Spleen (tissue), 11 donors: ENCODE data around the gene NEFH. TPM values are rescaled to one million over a fixed set of nuclear protein-coding genes. Genes with fewer than 3 reads are reported as not detected.

Source experiments
- DNase-seq: peaks from one replicate; pipeline ENCODE4 v3.0.0-alpha.2; 2020
- H3K27ac ChIP-seq, 8 donors: fragments of 200-600 bp; sonication (generic) in 7 of 8; 1 replicate in 4 of 8; 2 replicates in 4 of 8; pipeline versions ENCODE4 v1.5.0 to v1.8.0; 2016 to 2021; ENCODE audit warnings: inconsistent platforms in 4 of 8, mild to moderate bottlenecking in 4 of 8, moderate library complexity in 1 of 8
- H3K27me3 ChIP-seq, 7 donors: fragments of 200-600 bp; sonication (generic) in 6 of 7; replicated peaks in 1 of 7; 1 replicate in 4 of 7; 2 replicates in 3 of 7; pipeline versions ENCODE4 v1.5.0 to v1.8.0; 2016 to 2021; ENCODE audit warnings: inconsistent platforms in 3 of 7, mild to moderate bottlenecking in 1 of 7
- H3K36me3 ChIP-seq, 6 donors: fragments of 200-600 bp; sonication (generic) in 5 of 6; 1 replicate in 4 of 6; 2 replicates in 2 of 6; pipeline versions ENCODE4 v1.5.0 to v1.8.0; 2016 to 2021; ENCODE audit warnings: inconsistent platforms in 2 of 6
- H3K4me1 ChIP-seq, 6 donors: fragments of 200-600 bp; sonication (generic) in 5 of 6; 1 replicate in 3 of 6; 2 replicates in 3 of 6; pipeline versions ENCODE4 v1.5.0 to v1.8.0; 2016 to 2021; ENCODE audit warnings: inconsistent platforms in 3 of 6
- H3K4me3 ChIP-seq, 8 donors: fragments of 200-600 bp; sonication (generic) in 7 of 8; 1 replicate in 4 of 8; 2 replicates in 4 of 8; pipeline versions ENCODE4 v1.5.0 to v1.8.0; 2016 to 2021; ENCODE audit warnings: inconsistent platforms in 4 of 8, mild to moderate bottlenecking in 4 of 8, moderate library complexity in 2 of 8
- H3K9me3 ChIP-seq, 8 donors: fragments of 200-600 bp; sonication (generic) in 7 of 8; 1 replicate in 4 of 8; 2 replicates in 4 of 8; pipeline versions ENCODE4 v1.5.0 to v1.8.0; 2016 to 2021; ENCODE audit warnings: inconsistent platforms in 4 of 8
- POLR2A ChIP-seq, 3 donors: fragments of 450-650 bp; IDR thresholded peaks; one replicate each; pipeline ENCODE4 v1.5.1; 2017; ENCODE audit warnings: antibody characterized with exemption in 3 of 3, mild to moderate bottlenecking in 1 of 3
- POLR2AphosphoS5 ChIP-seq, 3 donors: sonication (generic); formaldehyde crosslinking; IDR thresholded peaks; one replicate each; pipeline ENCODE4 v1.5.1; 2017; ENCODE audit warnings: antibody characterized with exemption in 3 of 3
- WGBS, 5 donors: extraction: QIAGEN DNeasy Blood & Tissue Kit in 3 of 5; methylation state at CpG; one replicate each; pipeline versions ENCODE4 v1.1.5 to v1.1.7; 2013 to 2018; 5-methylcytosine and 5-hydroxymethylcytosine counted together
- intact Hi-C: fragments of 100-400 bp; cut with DNase I; formaldehyde crosslinking; loops from one replicate; pipeline ENCODE4 v1.15.0; 2023; ENCODE audit warnings: low total_unique reads
- polyA plus RNA-seq, 3 donors: library from polyadenylated mRNA; stranded (reverse); fragments of 200-250 nt; gene quantifications; one replicate each; pipeline ENCODE4 v1.2.1, GENCODE V29; 2013
- total RNA-seq, 7 donors: library from RNA; depleted of rRNA in 3 of 7; stranded (reverse); fragments of >200 nt in 3 of 7; fragmentation: NEBNext Ultra II Directional in 4 of 7; extraction: Animal tissue kit (Norgen Biotek cat#: 25700) in 4 of 7; gene quantifications; one replicate each; pipeline versions ENCODE4 v1.1.0 to v1.2.1, GENCODE V29; 2016 to 2021
- TF ChIP-seq, protein P1 (sequence below), 11 experiments: fragments of 200-600 bp in 7 of 11; fragments of 450-650 bp in 4 of 11; sonication (generic) in 4 of 11; IDR thresholded peaks in 8 of 11; conservative IDR thresholded peaks in 3 of 11; 1 replicate in 7 of 11; 2 replicates in 4 of 11; pipeline versions ENCODE4 v1.4.0 to v1.8.0; 2016 to 2021; ENCODE audit warnings: antibody characterized with exemption in 11 of 11, inconsistent platforms in 4 of 11, mild to moderate bottlenecking in 1 of 11
- donor health status: healthy with polysubstance abuse.
- donor health status: DM: no; HTN: no; CAD: no; lungs with moderate emphysema.
- donor health status: DM: no; HTN: no; CAD: no.
- donor health status: Bipolar disorder and iron deficiency.
- donor health status: healthy.
- donor health status: DM: no; HTN: no; CAD: no.
- donor health status: DM: yes; HTN: yes; CAD: no.

The NEFH gene
- total and polyA plus RNA-seq, 10 donors = 0.50 to 1.7 (median 1.2) TPM

DNA sequence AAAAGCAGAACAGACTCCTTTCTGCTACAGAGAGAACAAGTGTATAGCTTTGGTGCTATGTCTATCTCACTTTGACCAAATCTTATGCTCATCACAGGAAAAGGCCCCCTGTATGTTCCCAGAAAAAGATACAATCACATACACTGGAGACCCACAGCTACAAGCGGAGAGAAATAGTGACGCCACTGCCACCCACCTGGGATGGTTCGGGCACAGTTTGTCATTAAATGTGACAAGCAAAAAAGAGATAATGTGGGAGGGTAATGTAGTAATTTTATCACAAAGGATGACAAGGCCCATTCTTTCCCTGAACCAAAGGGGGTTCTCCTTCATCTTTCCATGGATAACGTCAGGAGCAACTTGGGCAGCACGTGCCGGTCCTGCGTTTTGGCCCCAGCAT, 41.5 kb downstream of the NEFH start:
- Histone ChIP-seq H3K36me3 (peaks cover 5 to 100% (median 93%) of the 10 kb centered on the region in 6 donors), H3K4me3 (no peak overlapping the region), H3K9me3 (no peaks in the 10 kb centered on the region), H3K27ac (no peak overlapping the region), H3K4me1 (no peaks in the 10 kb centered on the region), H3K27me3 (no peaks in the 10 kb centered on the region)
- WGBS, 5 donors = 94 to 98% (median 96%) methylated on average over 7 of the region's 7 CpGs
- DNase-seq = peak; percentile 0
- TF ChIP-seq, protein P1, sequence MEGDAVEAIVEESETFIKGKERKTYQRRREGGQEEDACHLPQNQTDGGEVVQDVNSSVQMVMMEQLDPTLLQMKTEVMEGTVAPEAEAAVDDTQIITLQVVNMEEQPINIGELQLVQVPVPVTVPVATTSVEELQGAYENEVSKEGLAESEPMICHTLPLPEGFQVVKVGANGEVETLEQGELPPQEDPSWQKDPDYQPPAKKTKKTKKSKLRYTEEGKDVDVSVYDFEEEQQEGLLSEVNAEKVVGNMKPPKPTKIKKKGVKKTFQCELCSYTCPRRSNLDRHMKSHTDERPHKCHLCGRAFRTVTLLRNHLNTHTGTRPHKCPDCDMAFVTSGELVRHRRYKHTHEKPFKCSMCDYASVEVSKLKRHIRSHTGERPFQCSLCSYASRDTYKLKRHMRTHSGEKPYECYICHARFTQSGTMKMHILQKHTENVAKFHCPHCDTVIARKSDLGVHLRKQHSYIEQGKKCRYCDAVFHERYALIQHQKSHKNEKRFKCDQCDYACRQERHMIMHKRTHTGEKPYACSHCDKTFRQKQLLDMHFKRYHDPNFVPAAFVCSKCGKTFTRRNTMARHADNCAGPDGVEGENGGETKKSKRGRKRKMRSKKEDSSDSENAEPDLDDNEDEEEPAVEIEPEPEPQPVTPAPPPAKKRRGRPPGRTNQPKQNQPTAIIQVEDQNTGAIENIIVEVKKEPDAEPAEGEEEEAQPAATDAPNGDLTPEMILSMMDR (IDR thresholded peaks at IDR 0.05 in 8 of 11, conservative IDR thresholded peaks at IDR 0.05 in 3 of 11) = no peak
- TF ChIP-seq POLR2A (IDR thresholded peaks at IDR 0.05) (no peak), POLR2AphosphoS5 (IDR thresholded peaks at IDR 0.05) (no peak)
- intact Hi-C loops = loop anchor here (10.0 kb wide), 1 partner anchor 127 kb away; no protein-coding TSS in a partner anchor

DNA sequence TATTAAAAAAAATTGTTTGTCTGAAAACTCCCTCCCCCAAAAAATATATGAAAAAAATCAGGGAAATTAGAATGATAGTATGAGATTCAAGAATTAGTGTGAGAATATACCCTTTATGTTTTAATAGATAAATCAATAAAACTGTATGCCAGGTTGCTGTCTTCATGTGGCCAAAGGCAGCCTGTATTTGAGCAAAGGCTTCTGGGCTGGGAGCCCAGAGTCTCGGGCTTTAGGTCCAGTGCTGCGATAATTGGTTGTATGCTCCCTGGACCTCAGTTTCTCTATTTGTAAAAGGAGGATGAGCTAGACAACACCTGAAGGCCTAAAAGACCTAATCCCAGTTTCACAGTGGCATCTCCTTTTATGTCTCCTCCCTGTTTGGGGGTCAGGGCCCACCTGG, 43.7 kb downstream of the NEFH start:
- no peaks in the 10 kb centered on the region for H3K9me3 ChIP-seq
- DNase-seq = peak; percentile 28
- H3K27ac ChIP-seq = no peak overlapping the region
- 83 to 99% (median 95%) methylated on average over 2 of the region's 2 CpGs for WGBS, 5 donors
- no peaks in the 10 kb centered on the region for H3K27me3 ChIP-seq
- H3K36me3 ChIP-seq = peaks cover 8 to 100% (median 93%) of the 10 kb centered on the region in 6 donors
- no peaks in the 10 kb centered on the region for H3K4me1 ChIP-seq
- no peak overlapping the region for H3K4me3 ChIP-seq
- TF ChIP-seq, protein P1 (IDR thresholded peaks at IDR 0.05 in 8 of 11, conservative IDR thresholded peaks at IDR 0.05 in 3 of 11) = no peak
- TF ChIP-seq POLR2A (IDR thresholded peaks at IDR 0.05) (no peak), POLR2AphosphoS5 (IDR thresholded peaks at IDR 0.05) (no peak)
- intact Hi-C loops = loop anchor here (10.0 kb wide), 1 partner anchor 129 kb away; no protein-coding TSS in a partner anchor

DNA sequence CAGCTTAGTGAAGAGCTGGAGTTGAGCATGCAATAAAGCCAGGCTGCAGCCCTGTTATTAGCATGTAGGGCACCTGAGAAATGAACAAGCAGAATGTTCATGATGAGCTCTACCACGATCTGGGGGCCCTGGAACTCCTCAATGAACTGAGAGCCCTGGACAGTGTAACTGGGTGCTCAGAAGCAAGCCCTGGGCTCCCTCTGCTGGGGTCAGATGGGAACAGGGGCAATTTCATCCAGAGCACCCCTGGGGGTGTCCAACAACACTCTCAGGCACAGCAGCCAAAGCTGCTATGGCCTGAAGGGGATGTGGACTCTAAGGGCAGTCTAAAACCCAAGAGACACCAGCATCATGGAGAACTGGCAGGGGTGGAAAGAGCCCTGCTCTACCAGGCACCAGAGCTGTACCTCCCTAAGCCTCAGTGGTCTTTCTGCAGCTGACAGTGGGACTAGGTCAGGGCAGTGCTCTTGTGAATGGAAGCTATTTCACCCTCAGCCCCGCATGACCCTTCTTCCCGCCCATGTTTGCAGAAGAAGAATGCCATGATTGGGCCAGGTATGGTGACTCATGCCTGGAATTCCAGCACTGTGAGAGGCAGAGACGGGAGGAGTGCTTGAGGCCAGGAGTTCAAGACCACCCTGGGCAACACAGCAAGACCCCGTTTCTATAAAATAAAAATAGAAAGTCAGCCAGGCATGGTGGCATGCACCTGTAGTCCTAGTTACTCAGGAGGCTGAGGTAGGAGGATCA, 44.6 kb downstream of the NEFH start:
- WGBS, 5 donors = 70 to 83% (median 76%) methylated on average over 5 of the region's 5 CpGs
- H3K27me3 ChIP-seq = no peaks in the 10 kb centered on the region
- H3K9me3 ChIP-seq = no peaks in the 10 kb centered on the region
- peaks cover 11 to 100% (median 93%) of the 10 kb centered on the region in 6 donors for H3K36me3 ChIP-seq
- H3K4me3 ChIP-seq = no peak overlapping the region
- H3K4me1 ChIP-seq = no peaks in the 10 kb centered on the region
- H3K27ac ChIP-seq = no peak overlapping the region
- DNase-seq = peak; percentile 75
- TF ChIP-seq, protein P1 (IDR thresholded peaks at IDR 0.05 in 8 of 11, conservative IDR thresholded peaks at IDR 0.05 in 3 of 11) = peak in 9 of 11 experiments; percentile 12 to 58 (median 43)
- TF ChIP-seq POLR2A (IDR thresholded peaks at IDR 0.05) (no peak), POLR2AphosphoS5 (IDR thresholded peaks at IDR 0.05) (no peak)
- intact Hi-C loops = loop anchor here (10.0 kb wide), 1 partner anchor 130 kb away; no protein-coding TSS in a partner anchor

DNA sequence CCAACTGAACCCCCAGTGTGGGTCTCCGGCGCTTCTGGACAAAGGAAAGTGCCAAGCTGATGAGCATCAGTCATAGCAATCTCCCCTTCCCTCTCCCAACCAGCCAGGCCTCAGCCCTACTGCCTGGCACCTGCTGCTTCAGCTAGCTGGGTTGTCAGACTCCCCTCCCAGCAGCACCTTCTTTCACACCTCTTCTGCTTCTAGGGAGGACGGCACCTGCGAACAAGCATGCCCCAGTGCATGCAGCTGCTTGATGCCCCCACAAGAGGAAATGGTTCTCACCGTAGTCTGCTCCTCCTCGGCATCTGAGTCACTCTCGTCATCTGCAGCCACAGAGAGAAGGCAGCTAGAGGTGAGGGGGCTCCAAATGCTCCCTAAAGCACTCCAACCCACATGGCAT, 48.1 kb downstream of the NEFH start:
- peak; percentile 59 for DNase-seq
- WGBS, 5 donors = 83 to 93% (median 85%) methylated on average over 7 of the region's 7 CpGs
- Histone ChIP-seq H3K27me3 (no peaks in the 10 kb centered on the region), H3K4me1 (no peaks in the 10 kb centered on the region), H3K27ac (no peak overlapping the region), H3K4me3 (no peak overlapping the region), H3K9me3 (no peaks in the 10 kb centered on the region), H3K36me3 (peaks cover 11 to 100% (median 99%) of the 10 kb centered on the region in 6 donors)
- intact Hi-C loops = loop anchor here (10.0 kb wide), 1 partner anchor 133 kb away; no protein-coding TSS in a partner anchor
- TF ChIP-seq POLR2AphosphoS5 (IDR thresholded peaks at IDR 0.05) = peak in 2 of 3 donors; percentile 11 to 26
- TF ChIP-seq, protein P1 (IDR thresholded peaks at IDR 0.05 in 8 of 11, conservative IDR thresholded peaks at IDR 0.05 in 3 of 11) = no peak
